ENCODE measurements around the gene SDHA. TPM values are rescaled to one million over a fixed set of nuclear protein-coding genes. Genes with fewer than 3 reads are reported as not detected.
"Not testable (repeated sequence)": the region's sequence is repeated elsewhere in the genome, so short reads cannot be mapped to it uniquely, and the experiment has no call there.

SDHA gene
- polyA plus RNA-seq, 1 donor from 2014 or later: 70.4 TPM

DNA sequence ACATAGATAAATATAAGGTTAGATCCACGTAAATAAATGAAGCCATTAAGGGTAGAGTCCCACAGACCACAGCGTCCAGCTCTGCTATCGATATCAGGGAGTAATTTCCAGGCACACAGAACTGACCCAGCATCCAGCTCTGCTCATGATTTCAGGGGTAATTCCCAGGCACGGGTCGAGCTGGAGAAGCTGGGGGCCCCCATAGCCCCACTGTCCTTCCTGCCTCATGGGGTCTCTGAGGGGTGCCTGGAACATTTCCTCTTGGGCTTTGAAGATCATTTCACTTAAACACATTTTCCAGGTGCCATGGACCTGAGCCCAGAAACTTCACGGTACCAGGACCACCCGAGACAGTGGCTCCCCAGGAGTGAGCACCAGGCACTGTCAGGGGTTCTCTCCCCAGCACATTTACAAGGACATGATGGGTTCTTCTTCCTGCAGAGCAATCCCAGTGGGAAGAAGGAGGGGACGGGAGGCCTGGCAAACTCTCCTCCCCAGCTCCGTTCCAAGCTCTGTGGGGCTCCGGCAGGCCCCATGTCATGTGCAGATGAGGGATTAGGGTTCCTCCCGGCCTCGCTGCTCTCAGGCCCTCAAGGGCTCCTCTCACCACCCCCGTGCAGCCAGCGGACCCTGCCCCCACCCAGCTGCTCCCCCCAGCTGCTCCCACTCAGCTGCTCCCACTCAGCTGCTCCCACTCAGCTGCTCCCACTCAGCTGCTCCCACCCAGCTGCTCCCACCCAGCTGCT lies 80.0 kb downstream of the SDHA start:
- H3K4me2 ChIP-seq (ENCODE audit: low read length); H3K9me3 ChIP-seq (ENCODE audit: low read length); H3K79me2 ChIP-seq (replicated peaks; ENCODE audit: insufficient read depth, low read length); H3K36me3 ChIP-seq (ENCODE audit: insufficient read depth, low read length); H3K4me3 ChIP-seq (ENCODE audit: low read length); H3K27me3 ChIP-seq (ENCODE audit: insufficient read depth, low read depth, low read length); H4K20me1 ChIP-seq (ENCODE audit: insufficient read depth); H3F3A ChIP-seq (ENCODE audit: insufficient read depth, low read length, poor library complexity, severe bottlenecking); H3K27ac ChIP-seq (ENCODE audit: low read length); H2AFZ ChIP-seq (ENCODE audit: low read depth, low read length); H3K9ac ChIP-seq (ENCODE audit: low read length); H3K9me2 ChIP-seq (ENCODE audit: insufficient read depth, low read length): not testable (repeated sequence)

DNA sequence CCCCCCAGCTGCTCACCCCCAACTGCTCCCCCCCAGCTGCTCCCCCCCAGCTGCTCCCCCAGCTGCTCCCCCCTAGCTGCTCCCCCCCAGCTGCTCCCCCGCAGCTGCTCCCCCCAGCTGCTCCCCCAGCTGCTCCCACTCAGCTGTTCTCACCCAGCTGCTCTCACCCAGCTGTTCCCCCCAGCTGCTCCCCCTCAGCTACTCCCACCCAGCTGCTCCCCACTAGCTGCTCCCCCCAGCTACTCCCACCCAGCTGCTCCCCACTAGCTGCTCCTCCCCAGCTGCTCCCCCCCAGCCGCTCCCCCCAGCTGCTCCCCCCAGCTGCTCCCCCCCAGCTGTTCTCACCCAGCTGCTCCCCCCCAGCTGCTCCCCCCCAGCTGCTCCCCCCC lies 80.6 kb downstream of the SDHA start:
- H3K9me3 ChIP-seq (ENCODE audit: low read length): no peaks in the 10 kb centered on the region
- H3K36me3 ChIP-seq (ENCODE audit: insufficient read depth, low read length): no peaks in the 10 kb centered on the region
- no peak overlapping the region for H2AFZ ChIP-seq (ENCODE audit: low read depth, low read length)
- no peaks in the 10 kb centered on the region for H3K9me2 ChIP-seq (ENCODE audit: insufficient read depth, low read length)
- no peak overlapping the region for H3K4me2 ChIP-seq (ENCODE audit: low read length)
- no peaks in the 10 kb centered on the region for H3K79me2 ChIP-seq (replicated peaks; ENCODE audit: insufficient read depth, low read length)
- H3K9ac ChIP-seq (ENCODE audit: low read length): no peak overlapping the region
- H3K4me3 ChIP-seq (ENCODE audit: low read length): no peak overlapping the region
- H3K27ac ChIP-seq (ENCODE audit: low read length): no peak overlapping the region
- H3K27me3 ChIP-seq (ENCODE audit: insufficient read depth, low read depth, low read length): no peaks in the 10 kb centered on the region
- no peaks in the 10 kb centered on the region for H3F3A ChIP-seq (ENCODE audit: insufficient read depth, low read length, poor library complexity, severe bottlenecking)
- TF ChIP-seq SMC3 (conservative IDR thresholded peaks at IDR 0.05; ENCODE audit: poor library complexity) (no peak), EZH2 (IDR thresholded peaks at IDR 0.05; ENCODE audit: borderline replicate concordance, insufficient read depth, low read length, poor library complexity, severe bottlenecking) (no peak), POLR2AphosphoS5 (IDR thresholded peaks at IDR 0.05) (no peak), MXI1 (conservative IDR thresholded peaks at IDR 0.05; ENCODE audit: poor library complexity, severe bottlenecking) (no peak), TAF1 (IDR thresholded peaks at IDR 0.05; ENCODE audit: low read depth) (no peak), EP300 (conservative IDR thresholded peaks at IDR 0.05; ENCODE audit: poor library complexity, severe bottlenecking) (no peak), RAD21 (conservative IDR thresholded peaks at IDR 0.05) (no peak)
- TF ChIP-seq, protein P1, sequence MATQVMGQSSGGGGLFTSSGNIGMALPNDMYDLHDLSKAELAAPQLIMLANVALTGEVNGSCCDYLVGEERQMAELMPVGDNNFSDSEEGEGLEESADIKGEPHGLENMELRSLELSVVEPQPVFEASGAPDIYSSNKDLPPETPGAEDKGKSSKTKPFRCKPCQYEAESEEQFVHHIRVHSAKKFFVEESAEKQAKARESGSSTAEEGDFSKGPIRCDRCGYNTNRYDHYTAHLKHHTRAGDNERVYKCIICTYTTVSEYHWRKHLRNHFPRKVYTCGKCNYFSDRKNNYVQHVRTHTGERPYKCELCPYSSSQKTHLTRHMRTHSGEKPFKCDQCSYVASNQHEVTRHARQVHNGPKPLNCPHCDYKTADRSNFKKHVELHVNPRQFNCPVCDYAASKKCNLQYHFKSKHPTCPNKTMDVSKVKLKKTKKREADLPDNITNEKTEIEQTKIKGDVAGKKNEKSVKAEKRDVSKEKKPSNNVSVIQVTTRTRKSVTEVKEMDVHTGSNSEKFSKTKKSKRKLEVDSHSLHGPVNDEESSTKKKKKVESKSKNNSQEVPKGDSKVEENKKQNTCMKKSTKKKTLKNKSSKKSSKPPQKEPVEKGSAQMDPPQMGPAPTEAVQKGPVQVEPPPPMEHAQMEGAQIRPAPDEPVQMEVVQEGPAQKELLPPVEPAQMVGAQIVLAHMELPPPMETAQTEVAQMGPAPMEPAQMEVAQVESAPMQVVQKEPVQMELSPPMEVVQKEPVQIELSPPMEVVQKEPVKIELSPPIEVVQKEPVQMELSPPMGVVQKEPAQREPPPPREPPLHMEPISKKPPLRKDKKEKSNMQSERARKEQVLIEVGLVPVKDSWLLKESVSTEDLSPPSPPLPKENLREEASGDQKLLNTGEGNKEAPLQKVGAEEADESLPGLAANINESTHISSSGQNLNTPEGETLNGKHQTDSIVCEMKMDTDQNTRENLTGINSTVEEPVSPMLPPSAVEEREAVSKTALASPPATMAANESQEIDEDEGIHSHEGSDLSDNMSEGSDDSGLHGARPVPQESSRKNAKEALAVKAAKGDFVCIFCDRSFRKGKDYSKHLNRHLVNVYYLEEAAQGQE (IDR thresholded peaks at IDR 0.05; ENCODE audit: borderline replicate concordance): no peak
- TF ChIP-seq, protein P2, sequence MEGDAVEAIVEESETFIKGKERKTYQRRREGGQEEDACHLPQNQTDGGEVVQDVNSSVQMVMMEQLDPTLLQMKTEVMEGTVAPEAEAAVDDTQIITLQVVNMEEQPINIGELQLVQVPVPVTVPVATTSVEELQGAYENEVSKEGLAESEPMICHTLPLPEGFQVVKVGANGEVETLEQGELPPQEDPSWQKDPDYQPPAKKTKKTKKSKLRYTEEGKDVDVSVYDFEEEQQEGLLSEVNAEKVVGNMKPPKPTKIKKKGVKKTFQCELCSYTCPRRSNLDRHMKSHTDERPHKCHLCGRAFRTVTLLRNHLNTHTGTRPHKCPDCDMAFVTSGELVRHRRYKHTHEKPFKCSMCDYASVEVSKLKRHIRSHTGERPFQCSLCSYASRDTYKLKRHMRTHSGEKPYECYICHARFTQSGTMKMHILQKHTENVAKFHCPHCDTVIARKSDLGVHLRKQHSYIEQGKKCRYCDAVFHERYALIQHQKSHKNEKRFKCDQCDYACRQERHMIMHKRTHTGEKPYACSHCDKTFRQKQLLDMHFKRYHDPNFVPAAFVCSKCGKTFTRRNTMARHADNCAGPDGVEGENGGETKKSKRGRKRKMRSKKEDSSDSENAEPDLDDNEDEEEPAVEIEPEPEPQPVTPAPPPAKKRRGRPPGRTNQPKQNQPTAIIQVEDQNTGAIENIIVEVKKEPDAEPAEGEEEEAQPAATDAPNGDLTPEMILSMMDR (IDR thresholded peaks at IDR 0.05; ENCODE audit: poor library complexity, severe bottlenecking): no peak
- H4K20me1 ChIP-seq (ENCODE audit: insufficient read depth): no peaks in the 10 kb centered on the region

DNA sequence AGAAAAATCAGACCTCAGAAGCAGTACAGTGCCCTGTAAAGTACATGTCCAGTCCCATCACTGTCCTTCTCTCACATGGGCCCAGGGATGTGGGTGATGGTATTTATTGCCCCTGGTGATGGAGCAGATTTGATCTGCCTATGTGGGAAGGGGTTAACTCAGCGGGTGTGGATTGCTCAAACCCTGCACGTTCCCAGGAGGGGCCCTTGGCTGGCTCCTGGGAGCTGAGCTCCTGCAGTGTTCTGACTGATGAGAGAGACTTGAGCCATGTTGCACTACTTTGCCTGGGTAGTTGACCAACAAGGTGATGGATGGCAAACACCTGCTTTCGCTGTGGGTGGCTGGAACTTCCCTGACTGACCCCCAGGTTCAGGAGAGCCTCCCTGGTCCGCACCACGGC lies 81.8 kb downstream of the SDHA start:
- H4K20me1 ChIP-seq (ENCODE audit: insufficient read depth): not testable (repeated sequence)

DNA sequence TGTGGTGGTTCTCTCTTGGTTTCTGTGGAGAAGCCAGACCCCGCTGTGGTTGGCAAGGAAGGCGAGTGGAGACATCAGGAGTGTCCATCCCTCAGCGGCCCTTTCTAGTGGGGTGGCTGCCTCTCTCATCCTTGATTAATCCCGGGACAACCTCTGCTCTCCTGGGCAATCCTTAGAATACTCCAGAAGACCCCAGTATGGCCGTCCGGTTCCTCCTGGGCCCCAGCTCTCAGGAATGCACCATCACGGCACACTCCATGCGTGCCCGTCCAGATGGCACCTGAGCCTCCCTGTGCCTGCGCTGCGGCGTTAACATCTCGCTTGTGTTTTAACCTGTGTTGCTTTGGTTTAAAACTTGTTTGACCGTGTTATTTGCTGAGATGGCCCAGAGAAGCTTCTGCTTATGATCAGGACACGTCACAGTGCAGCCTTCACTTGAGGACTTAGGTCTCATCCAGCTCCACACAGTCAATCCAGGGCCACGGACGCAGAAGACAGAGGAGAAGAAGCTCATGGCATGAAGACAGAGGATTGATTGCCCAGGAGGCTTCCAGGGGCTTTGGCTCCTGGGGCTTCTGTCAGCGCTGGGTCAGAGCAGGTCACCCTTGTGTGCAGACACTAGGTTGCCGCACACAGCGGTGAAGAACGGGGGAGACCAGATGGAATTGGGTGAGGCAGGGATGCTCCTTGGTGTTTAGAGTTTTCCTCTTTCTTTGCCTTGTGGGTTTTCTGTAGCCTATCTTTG lies 82.7 kb downstream of the SDHA start:
- H2AFZ ChIP-seq (ENCODE audit: low read depth, low read length); H3K27me3 ChIP-seq (ENCODE audit: insufficient read depth, low read depth, low read length); H4K20me1 ChIP-seq (ENCODE audit: insufficient read depth); H3K9me3 ChIP-seq (ENCODE audit: low read length); H3K36me3 ChIP-seq (ENCODE audit: insufficient read depth, low read length); H3F3A ChIP-seq (ENCODE audit: insufficient read depth, low read length, poor library complexity, severe bottlenecking); H3K9ac ChIP-seq (ENCODE audit: low read length); H3K4me2 ChIP-seq (ENCODE audit: low read length); H3K4me3 ChIP-seq (ENCODE audit: low read length); H3K79me2 ChIP-seq (replicated peaks; ENCODE audit: insufficient read depth, low read length); H3K9me2 ChIP-seq (ENCODE audit: insufficient read depth, low read length); H3K27ac ChIP-seq (ENCODE audit: low read length): not testable (repeated sequence)

More for the DNA sequence above, 81.8 kb downstream of the SDHA start:
- not testable (repeated sequence) for H3K27me3 ChIP-seq (ENCODE audit: insufficient read depth, low read depth, low read length); H2AFZ ChIP-seq (ENCODE audit: low read depth, low read length); H3K36me3 ChIP-seq (ENCODE audit: insufficient read depth, low read length); H3K4me3 ChIP-seq (ENCODE audit: low read length); H3K9ac ChIP-seq (ENCODE audit: low read length); H3F3A ChIP-seq (ENCODE audit: insufficient read depth, low read length, poor library complexity, severe bottlenecking); H3K27ac ChIP-seq (ENCODE audit: low read length); H3K9me2 ChIP-seq (ENCODE audit: insufficient read depth, low read length); H3K4me2 ChIP-seq (ENCODE audit: low read length); H3K9me3 ChIP-seq (ENCODE audit: low read length); H3K79me2 ChIP-seq (replicated peaks; ENCODE audit: insufficient read depth, low read length)

DNA sequence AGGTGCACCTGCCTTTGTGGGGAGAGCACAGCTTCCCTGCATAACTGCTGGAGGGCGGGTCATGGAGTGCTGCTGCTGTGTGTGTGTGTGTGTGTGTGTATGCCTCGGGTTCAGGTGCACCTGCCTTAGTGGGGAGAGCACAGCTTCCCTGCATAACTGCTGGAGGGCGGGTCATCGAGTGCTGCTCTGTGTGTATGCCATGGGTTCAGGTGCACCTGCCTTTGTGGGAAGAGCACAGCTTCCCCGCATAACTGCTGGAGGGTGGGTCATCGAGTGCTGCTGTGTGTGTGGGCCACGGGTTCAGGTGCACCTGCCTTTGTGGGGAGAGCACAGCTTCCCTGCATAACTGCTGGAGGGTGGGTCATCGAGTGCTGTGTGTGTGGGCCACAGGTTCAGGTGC lies 84.3 kb downstream of the SDHA start:
- not testable (repeated sequence) for H4K20me1 ChIP-seq (ENCODE audit: insufficient read depth); H3K79me2 ChIP-seq (replicated peaks; ENCODE audit: insufficient read depth, low read length); H3K36me3 ChIP-seq (ENCODE audit: insufficient read depth, low read length); H3K4me3 ChIP-seq (ENCODE audit: low read length); H3K4me2 ChIP-seq (ENCODE audit: low read length); H2AFZ ChIP-seq (ENCODE audit: low read depth, low read length); H3F3A ChIP-seq (ENCODE audit: insufficient read depth, low read length, poor library complexity, severe bottlenecking); H3K9ac ChIP-seq (ENCODE audit: low read length); H3K27ac ChIP-seq (ENCODE audit: low read length); H3K9me3 ChIP-seq (ENCODE audit: low read length); H3K27me3 ChIP-seq (ENCODE audit: insufficient read depth, low read depth, low read length); H3K9me2 ChIP-seq (ENCODE audit: insufficient read depth, low read length)

Data from neural cell (in vitro differentiated cells).